Vagina (tissue), 2 donors: Measurements from ENCODE around the gene SLC2A1.

Experiments used
- POLR2A ChIP-seq, 2 donors: fragments of 450-650 bp; IDR thresholded peaks; one replicate each; pipeline ENCODE4 v1.6.1; 2017; ENCODE audit warnings: antibody characterized with exemption in 2 of 2, mild to moderate bottlenecking in 2 of 2, moderate library complexity in 2 of 2
- POLR2AphosphoS5 ChIP-seq, 2 donors: sonication (generic); formaldehyde crosslinking; IDR thresholded peaks; one replicate each; pipeline ENCODE4 v1.9.0; 2017; ENCODE audit warnings: antibody characterized with exemption in 2 of 2, mild to moderate bottlenecking in 2 of 2, low read depth in 1 of 2; ENCODE audit not compliant: insufficient read depth in 1 of 2
- TF ChIP-seq, protein P1 (sequence below), 3 experiments: fragments of 450-650 bp in 2 of 3; fragments of 200-600 bp in 1 of 3; sonication (generic) in 1 of 3; IDR thresholded peaks; one replicate each; pipeline ENCODE4 v1.5.1; 2017 to 2019; ENCODE audit warnings: antibody characterized with exemption in 3 of 3, mild to moderate bottlenecking in 2 of 3, moderate library complexity in 2 of 3

- TF ChIP-seq, protein P1, sequence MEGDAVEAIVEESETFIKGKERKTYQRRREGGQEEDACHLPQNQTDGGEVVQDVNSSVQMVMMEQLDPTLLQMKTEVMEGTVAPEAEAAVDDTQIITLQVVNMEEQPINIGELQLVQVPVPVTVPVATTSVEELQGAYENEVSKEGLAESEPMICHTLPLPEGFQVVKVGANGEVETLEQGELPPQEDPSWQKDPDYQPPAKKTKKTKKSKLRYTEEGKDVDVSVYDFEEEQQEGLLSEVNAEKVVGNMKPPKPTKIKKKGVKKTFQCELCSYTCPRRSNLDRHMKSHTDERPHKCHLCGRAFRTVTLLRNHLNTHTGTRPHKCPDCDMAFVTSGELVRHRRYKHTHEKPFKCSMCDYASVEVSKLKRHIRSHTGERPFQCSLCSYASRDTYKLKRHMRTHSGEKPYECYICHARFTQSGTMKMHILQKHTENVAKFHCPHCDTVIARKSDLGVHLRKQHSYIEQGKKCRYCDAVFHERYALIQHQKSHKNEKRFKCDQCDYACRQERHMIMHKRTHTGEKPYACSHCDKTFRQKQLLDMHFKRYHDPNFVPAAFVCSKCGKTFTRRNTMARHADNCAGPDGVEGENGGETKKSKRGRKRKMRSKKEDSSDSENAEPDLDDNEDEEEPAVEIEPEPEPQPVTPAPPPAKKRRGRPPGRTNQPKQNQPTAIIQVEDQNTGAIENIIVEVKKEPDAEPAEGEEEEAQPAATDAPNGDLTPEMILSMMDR (IDR thresholded peaks at IDR 0.05) = no peak
- no peak for TF ChIP-seq POLR2A (IDR thresholded peaks at IDR 0.05)
- TF ChIP-seq POLR2AphosphoS5 (IDR thresholded peaks at IDR 0.05; ENCODE audit: insufficient read depth in 1 of 2, low read depth in 1 of 2) = peak in 1 of 2 donors; percentile 11
These were observed 14.3 kb downstream of the SLC2A1 start for GRCh38 chr1:42944246-42944928.
